Right renal cortex interstitium (tissue), 3 donors: Measurements from ENCODE around the gene IKZF1. TPM values are rescaled to one million over a fixed set of nuclear protein-coding genes. Genes with fewer than 3 reads are reported as not detected.

ENCODE experiments used
- DNase-seq, 3 donors: peaks; one replicate each; pipeline ENCODE4 v3.0.0-alpha.2; 2013; ENCODE audit warnings: low read depth in 3 of 3, low spot score in 2 of 3
- polyA plus RNA-seq, 3 donors: library from polyadenylated mRNA; unstranded; fragments of 120-200 nt; gene quantifications; one replicate each; pipeline ENCODE4 v1.2.1, GENCODE V29; 2013; ENCODE audit not compliant: insufficient read length in 3 of 3

Gene IKZF1
- polyA plus RNA-seq, 3 donors = 1.2 to 1.8 (median 1.2) TPM

DNA sequence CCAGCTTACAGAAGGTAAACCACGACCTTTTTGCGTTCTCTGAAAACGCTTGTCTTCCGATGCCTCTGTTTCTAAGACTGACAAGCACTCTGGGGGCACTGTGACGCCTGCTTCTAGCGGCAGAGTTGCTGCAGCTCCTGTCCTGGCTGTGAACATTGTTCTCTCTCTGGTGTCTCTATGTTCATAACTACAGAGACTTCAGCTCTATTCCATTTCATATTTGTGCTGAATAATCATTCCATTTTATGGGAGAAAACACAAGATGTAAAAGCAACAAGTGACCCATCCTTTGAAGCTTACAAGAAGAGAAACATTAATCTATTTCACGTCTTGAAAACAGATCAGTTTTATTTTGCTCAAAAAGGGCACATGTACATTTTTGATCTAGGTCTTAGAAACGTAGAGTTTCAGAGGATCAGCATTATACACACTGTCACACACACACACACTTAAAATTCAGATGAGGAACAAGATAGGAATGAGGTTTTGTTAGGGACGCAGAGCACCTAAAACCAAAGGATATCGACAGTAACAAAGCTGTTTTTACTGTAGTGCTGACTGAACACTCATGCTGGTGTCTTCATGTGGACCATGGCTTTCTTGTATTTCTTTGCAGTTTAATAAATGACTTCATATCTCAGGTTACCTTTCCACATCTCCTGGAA, 3.0 kb downstream of the IKZF1 start:
- DNase-seq = no peak

DNA sequence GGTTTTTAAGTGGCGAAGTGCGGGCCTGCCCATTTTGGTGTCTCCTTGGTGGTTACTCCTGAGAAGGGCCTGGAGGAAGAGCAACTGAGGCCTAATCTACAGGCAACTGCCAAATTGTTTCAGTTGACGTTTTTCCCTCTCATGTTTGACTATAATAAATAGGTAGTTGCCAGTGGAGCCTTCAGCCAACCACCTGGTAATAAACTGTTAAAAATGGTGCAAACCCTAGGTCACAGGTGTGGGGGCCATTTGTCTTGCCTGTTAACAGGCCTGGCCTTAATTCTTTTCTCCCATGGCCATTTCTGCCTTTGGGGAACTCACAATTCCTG, 3.7 kb downstream of the IKZF1 start:
- DNase-seq = no peak

GRCh38 chr7:50308532-50309385, 4.2 kb downstream of the IKZF1 start:
- DNase-seq = no peak

DNA sequence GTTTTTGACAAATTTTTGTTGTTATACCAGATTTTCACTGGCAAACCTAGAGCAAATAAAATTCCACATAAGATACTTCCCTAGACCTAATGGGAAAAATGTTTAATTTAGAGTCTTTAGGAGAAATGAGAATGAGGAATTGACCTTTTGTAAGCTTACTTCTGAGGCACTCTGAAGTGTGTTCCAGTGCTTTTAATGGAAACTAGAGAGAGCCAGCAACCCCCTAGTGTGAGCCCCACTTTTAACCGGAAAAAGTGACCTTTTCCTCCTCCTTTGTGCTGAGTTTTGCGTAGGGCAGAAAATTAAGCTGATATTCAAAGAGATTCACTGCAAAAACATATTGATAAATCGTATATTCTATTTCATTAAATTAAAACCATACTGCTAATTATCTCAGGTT, 5.2 kb downstream of the IKZF1 start:
- no peak for DNase-seq

DNA sequence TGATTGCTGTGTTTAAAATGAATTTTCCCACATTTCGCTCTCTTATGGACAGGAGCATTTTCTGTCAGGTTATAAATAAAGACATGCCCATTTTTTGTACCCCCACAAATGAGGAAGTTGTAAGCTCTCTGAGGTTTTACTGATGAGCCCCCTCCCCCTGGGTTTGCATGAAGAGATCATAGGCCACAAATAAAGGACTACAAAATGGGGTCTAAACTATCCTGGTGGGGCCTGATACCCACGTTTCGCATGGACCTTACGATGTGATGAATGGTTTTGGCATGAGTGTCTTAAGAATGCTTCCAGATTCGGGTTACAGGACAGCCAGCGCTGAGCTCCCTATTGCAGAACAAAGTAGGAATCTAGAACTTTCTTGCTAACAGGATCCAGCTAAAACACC, 5.8 kb downstream of the IKZF1 start:
- no peak for DNase-seq

- DNase-seq = no peak
Measured at GRCh38 chr7:50310956-50311355, 6.4 kb downstream of the IKZF1 start.

- DNase-seq = no peak
Measured at GRCh38 chr7:50312250-50313162, 8.0 kb downstream of the IKZF1 start.

DNA sequence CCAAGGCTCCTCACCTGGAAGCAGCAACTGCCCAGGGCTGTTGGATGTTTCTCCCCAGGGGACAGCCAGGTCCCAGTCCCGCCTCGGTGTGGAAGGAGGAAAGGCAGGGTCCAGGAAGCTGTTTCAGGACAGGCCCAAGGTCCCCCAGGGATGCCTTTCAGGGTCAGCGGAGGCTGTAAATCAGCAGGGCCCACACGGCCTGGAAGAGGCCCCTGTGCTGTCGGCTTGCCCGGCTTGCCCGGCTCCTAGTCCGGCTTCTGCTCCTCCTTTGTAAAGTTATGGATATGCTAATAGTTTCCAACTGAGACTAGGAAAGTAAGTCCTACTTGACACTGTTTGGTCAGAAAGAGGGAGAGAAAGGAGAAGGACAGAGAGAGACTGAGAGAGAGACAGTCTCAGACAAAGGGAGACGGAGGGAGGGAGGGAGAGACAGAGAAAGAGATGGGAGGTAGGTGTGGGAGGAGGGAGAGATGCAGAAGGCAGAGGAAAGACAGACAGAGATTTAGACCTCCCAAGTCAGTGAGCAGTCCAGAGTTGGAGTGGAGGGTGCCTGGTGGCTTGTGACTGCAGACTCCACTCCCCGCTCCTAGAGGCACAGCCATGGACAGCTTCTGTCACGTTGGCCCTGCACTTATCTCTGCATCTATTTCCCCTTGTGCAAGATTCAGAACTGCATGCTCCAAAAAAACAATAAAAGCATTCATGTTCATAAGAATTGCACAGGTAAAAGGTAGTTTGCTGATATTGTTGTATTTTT, 10.5 kb downstream of the IKZF1 start:
- DNase-seq = no peak

DNA sequence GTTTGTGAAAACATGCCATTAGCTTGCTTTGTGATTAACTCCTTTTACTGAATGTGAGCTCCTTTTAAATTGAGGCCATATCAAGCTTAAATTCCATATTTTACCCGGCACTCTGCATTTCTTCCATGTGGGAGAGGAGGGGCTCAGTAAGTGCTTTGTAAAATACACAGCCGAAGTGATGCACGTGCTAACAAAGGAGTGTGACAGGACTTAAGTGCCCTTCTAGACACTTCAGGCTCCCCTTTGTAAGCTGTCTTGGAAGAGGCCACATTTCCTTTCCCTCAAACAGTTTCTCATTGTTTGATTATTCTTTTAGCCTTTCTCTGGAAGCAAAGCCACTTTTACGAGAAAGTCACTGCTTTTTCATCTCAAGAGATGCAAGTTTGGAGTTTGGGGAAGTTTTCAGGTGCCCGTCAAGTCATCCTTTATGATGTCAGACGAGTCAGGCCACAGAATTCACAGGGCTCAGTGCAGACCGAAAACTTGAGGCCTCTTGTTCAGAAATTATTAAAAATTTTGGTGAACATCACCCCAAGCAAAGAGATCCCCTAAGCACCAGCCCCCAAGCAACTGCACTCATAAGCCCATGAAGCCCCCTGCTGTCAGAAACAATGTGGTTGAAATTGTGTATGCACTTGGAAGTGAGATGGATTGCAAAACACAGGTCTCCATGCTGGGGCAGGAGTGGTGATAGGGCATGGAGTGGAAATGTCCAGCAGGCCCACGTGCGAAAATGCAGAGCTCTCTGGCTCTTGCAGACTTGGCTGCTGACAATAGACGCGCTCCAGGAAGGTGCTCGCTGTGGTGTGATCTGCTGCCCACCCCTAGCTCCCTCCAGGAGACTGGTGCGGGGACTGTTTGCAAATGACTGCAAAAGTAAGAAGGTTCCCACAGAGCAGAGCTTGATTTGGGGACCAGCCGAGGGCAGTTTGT, 11.5 kb downstream of the IKZF1 start:
- no peak for DNase-seq

DNA sequence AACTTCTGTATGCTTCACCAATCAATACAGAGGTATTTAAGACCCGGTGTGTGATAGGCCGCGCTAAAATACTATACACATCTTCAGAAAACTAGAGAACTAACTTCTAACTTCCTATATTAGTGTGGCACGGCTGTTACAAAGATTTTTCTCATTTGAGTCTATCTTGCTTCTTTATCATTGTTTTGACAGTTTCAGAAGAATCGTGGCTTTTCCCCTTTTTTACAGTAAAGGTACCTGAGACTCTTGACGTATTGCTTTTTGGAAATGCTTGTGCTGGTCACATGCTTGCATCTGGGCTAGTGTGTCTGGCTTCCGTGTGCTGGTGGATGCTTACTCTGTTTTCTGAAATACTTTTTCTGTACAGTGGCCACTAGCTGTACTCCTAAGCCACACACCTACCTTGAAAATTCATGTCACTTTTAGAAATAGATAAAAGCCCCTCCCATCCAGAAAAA, 12.7 kb downstream of the IKZF1 start:
- DNase-seq = no peak

GRCh38 chr7:50317697-50318669, 13.5 kb downstream of the IKZF1 start:
- DNase-seq = no peak

DNA sequence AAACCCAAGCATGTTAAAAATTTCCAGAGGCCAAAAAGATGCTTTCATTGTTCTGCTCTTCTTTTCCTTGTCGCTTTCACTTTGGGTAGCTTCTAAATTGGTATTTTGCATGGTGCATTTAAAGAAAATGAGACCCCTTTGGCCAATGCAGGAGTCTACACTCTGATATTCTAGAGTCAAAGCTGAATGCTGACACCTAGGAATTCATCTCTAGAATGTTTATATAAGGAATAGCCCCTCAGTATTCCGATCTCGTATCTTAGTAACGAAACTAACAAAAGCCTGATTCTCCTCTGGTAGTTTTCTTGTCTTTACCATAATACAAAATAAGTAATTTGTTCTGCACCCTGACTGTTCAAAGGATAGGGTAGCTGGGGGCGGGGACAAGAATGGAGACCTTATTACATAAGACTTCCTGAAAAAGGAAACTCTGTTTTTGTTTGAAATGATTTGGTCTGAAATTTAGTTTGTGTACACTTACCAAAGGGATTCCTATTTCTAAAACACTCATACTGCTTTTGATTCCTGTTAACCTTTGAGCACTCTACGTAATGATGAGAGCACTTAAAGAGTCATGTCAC, 17.1 kb downstream of the IKZF1 start:
- DNase-seq = no peak

GRCh38 chr7:50324113-50324512, 19.6 kb downstream of the IKZF1 start:
- DNase-seq = no peak

- DNase-seq = no peak
Measured at GRCh38 chr7:50327443-50327842, 22.9 kb downstream of the IKZF1 start.

DNA sequence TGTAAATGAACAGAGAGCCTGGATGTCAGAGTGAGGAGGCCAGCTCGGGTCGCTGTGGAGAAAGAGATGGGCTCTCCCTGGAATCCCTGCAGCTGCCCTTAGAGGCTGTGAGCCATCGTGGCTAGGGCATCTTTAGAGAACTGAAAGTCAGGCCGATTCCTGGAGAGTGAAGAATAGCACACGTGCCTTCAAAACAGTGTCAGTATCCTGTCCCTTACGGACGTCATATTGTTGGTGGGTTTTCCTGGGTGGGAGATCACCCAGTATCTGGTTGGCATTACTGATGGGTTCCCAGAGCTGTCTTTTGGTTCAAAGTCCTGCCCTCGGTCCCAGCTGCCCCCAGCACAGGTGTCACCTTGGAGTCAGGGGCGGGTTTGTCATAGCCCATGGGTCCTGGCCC, 25.3 kb downstream of the IKZF1 start:
- DNase-seq = no peak

GRCh38 chr7:50330254-50330653, 25.7 kb downstream of the IKZF1 start:
- DNase-seq = no peak

DNA sequence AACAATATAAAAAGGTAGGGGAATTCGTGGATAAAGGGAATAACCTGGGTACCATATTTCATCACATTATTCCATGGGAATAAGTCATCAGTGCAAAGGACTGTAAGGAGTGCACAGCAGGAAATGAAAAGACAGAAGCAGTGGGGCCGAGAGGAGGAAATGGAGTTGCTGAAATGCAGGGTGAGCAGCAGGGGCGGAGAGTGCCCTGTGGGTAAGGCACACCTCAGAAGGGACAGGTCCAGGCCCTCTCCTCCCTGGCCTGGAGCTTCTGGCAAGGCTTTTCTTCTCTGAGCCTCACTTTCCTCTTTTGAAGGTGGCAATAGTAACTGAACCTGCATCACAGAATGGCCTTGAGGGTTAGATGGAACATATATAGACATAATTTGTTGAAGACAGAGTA, 26.2 kb downstream of the IKZF1 start:
- no peak for DNase-seq
